Testis (tissue), 3 donors: ENCODE measurements around the gene CCDC51. TPM values are rescaled to one million over a fixed set of nuclear protein-coding genes. Genes with fewer than 3 reads are reported as not detected.

Source experiments
- DNase-seq: peaks from one replicate; pipeline ENCODE4 v3.0.0-alpha.2; 2019
- H3K27ac ChIP-seq, 2 donors: fragments of 200-600 bp; sonication (generic); one replicate each; pipeline ENCODE4 v1.5.1; 2019
- H3K27me3 ChIP-seq: fragments of 200-600 bp; sonication (generic); one replicate; pipeline ENCODE4 v1.5.1; 2019
- H3K36me3 ChIP-seq: fragments of 200-600 bp; sonication (generic); one replicate; pipeline ENCODE4 v1.5.1; 2017; ENCODE audit warnings: low read depth; ENCODE audit errors: missing control alignments
- H3K4me1 ChIP-seq: fragments of 200-600 bp; sonication (generic); one replicate; pipeline ENCODE4 v1.5.1; 2019
- H3K4me3 ChIP-seq, 2 donors: fragments of 200-600 bp; sonication (generic); one replicate each; pipeline ENCODE4 v1.5.1; 2017 to 2019
- H3K9me3 ChIP-seq: fragments of 200-600 bp; sonication (generic); one replicate; pipeline ENCODE4 v1.5.1; 2017
- POLR2A ChIP-seq: fragments of 450-650 bp; IDR thresholded peaks from one replicate; pipeline ENCODE4 v1.6.1; 2017; ENCODE audit warnings: antibody characterized with exemption, mild to moderate bottlenecking, moderate library complexity
- WGBS, 2 donors: methylation state at CpG; one replicate each; pipeline ENCODE4 v1.1.5; 2018; 5-methylcytosine and 5-hydroxymethylcytosine counted together
- intact Hi-C: fragments of 100-400 bp; cut with DNase I; formaldehyde crosslinking; loops from one replicate; pipeline ENCODE4 v1.15.1; 2023; ENCODE audit warnings: low total_unique reads
- polyA plus RNA-seq: library from polyadenylated mRNA; stranded (reverse); fragments of 350-450 nt; fragmentation: Illumina TruSeq; extraction: RNeasy Lipid Tissue Mini Kit (QIAGEN cat#74804); gene quantifications from one replicate; pipeline ENCODE4 v1.2.3, GENCODE V29; 2014; ENCODE audit warnings: low read depth, low replicate concordance; ENCODE audit not compliant: insufficient read depth
- total RNA-seq, 2 donors: library from RNA; depleted of rRNA; stranded (reverse); fragments of >200 nt; gene quantifications; one replicate each; pipeline ENCODE4 v1.2.3, GENCODE V29; 2016
- TF ChIP-seq, protein P1 (sequence below), 3 experiments: fragments of 450-650 bp in 2 of 3; fragments of 200-600 bp in 1 of 3; sonication (generic) in 1 of 3; IDR thresholded peaks; one replicate each; pipeline ENCODE4 v1.5.1; 2016 to 2019; ENCODE audit warnings: antibody characterized with exemption in 3 of 3, mild to moderate bottlenecking in 2 of 3, moderate library complexity in 1 of 3

Gene CCDC51
- total and polyA plus RNA-seq, 3 donors from 2014 or later, result 11.7 to 16.0 (median 16.0) TPM

DNA sequence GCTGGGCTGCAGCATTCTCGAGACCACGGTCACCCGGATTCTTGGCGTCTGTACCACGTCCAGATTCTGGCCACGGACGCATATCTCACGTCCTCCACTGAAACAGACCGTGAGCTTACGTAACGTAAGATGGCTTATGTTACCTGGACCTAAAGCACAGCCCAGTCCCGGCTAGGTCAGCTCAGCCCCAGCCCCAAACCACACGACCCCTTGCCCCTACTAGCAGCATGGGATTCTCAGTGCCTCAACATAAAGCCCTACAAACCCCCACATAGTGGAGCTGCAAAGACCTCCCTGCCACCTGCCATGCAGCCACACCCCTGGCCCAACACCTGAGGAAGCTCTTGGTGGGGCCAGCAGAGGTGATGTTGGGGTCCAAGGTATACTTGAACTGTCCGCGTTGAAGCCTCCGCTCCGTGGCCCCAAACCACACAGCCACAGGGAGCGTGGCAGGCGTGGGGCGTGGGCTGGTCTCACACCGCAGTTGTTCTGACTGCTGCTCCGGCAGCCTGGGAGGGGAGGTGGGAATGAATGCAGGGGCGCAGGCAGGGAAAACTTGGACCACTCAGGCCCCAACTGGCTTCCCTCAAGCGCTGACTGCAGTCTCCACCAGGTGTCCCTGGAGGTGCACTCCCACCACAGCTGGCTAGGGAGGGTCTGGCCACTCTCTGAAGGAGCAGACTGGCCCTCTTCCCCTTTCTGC lies 24.5 kb downstream of the CCDC51 start:
- TF ChIP-seq, protein P1, sequence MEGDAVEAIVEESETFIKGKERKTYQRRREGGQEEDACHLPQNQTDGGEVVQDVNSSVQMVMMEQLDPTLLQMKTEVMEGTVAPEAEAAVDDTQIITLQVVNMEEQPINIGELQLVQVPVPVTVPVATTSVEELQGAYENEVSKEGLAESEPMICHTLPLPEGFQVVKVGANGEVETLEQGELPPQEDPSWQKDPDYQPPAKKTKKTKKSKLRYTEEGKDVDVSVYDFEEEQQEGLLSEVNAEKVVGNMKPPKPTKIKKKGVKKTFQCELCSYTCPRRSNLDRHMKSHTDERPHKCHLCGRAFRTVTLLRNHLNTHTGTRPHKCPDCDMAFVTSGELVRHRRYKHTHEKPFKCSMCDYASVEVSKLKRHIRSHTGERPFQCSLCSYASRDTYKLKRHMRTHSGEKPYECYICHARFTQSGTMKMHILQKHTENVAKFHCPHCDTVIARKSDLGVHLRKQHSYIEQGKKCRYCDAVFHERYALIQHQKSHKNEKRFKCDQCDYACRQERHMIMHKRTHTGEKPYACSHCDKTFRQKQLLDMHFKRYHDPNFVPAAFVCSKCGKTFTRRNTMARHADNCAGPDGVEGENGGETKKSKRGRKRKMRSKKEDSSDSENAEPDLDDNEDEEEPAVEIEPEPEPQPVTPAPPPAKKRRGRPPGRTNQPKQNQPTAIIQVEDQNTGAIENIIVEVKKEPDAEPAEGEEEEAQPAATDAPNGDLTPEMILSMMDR (IDR thresholded peaks at IDR 0.05), result no peak
- TF ChIP-seq POLR2A, result no peak
- Histone ChIP-seq H3K4me1 (no peaks in the 10 kb centered on the region), H3K9me3 (no peaks in the 10 kb centered on the region), H3K27ac (no peak overlapping the region), H3K36me3 (no peaks in the 10 kb centered on the region), H3K27me3 (no peaks in the 10 kb centered on the region), H3K4me3 (no peak overlapping the region)
- intact Hi-C loops, result no loop called here
- no peak for DNase-seq
- WGBS, 2 donors, result 86 to 93% methylated on average over 22 to 24 of the region's 24 CpGs

DNA sequence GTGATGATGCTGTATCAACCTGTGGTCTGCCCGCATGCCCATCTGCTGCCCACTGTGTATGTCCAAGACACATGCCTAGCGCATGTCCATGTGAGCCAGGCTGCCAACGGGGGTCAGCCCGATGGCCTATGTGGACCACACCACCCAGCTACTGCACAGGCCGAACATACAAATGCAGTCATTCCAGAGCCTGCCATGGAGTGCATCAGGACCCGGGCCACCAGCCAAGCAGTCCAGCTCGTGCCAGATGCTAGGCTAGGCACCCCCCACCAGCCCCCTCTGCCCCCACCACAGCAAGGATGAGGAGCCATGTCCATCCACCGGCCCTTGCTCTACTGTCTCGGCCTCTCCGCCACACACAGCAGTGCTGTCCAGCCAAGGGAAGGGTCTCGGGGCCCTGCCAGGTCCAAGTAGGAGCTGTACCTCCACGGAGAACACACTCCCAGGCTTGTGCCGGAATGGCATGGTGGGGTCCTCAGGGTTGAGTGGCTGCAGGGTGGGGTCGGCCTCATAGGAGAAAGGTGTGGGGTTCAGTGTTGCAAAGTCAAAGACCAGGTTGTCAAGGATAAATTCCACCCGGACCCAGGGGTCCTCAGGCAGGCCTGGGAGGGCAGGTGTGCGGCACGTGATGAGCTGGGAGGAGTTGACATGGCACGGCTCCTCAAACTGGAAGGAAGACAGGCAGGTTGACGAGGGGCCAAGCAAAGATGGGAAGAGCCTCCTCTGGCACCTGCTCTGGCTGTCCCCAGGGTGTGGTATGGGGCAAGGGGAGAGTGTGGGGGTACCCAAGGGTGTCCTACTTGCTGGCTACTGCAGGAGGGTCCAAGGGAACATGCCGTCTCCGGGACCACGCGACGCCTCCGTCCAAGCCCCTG lies 25.3 kb downstream of the CCDC51 start:
- Histone ChIP-seq H3K27me3 (no peaks in the 10 kb centered on the region), H3K4me1 (no peaks in the 10 kb centered on the region), H3K27ac (no peak overlapping the region), H3K4me3 (no peak overlapping the region), H3K36me3 (no peaks in the 10 kb centered on the region), H3K9me3 (no peaks in the 10 kb centered on the region)
- WGBS, 2 donors, result 88 to 91% methylated on average over 21 to 22 of the region's 25 CpGs
- no peak for DNase-seq
- no peak for TF ChIP-seq POLR2A
- intact Hi-C loops, result no loop called here

DNA sequence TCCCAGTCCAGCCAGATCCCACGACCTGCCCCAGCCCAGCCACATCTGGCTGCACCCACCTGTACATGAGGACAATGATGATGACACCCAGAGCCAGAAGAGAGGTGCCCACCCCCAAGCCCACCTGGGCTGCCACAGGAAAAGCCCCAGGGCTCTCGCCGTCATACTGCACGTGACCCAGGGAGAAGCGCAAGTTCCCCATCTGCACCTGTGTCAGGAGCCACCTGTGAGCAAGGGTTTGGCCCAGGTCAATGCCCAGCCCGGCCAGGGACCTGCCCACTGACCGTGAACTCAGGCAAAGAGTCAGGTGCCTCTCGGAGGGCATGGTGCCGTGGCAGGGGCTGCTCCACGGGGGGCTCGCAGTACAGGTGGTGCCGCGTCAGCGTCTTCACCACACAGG lies 26.3 kb downstream of the CCDC51 start:
- H3K27ac ChIP-seq, result no peak overlapping the region

DNA sequence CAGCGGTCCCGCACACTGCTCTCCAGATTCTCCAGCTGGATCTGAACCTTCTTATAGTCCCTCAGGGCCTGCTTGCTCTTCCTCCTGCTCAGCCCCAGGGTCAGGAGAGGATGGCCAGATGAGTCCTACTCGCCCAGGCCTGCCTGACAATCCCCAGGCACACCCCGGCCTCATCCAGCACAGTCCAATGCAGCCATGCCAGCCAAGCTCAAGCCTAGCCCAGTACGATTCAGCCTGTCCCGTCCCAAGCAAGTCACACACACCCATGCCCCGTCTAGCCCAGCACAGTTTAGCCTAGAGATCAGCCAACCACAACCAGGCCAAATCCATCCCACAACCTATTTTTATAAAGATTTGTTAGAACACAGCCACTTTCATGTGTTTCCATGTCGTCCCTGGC lies 26.8 kb downstream of the CCDC51 start:
- no peak for DNase-seq
- intact Hi-C loops, result no loop called here
- no peak overlapping the region for H3K27ac ChIP-seq
- no peaks in the 10 kb centered on the region for H3K27me3 ChIP-seq
- WGBS, 2 donors, result 85 to 86% methylated on average over 8 of the region's 8 CpGs
- H3K36me3 ChIP-seq, result no peaks in the 10 kb centered on the region
- no peaks in the 10 kb centered on the region for H3K9me3 ChIP-seq
- H3K4me3 ChIP-seq, result no peak overlapping the region
- no peak for TF ChIP-seq POLR2A
- TF ChIP-seq, protein P1 (IDR thresholded peaks at IDR 0.05), result no peak
- no peaks in the 10 kb centered on the region for H3K4me1 ChIP-seq

More for the DNA sequence above, 26.3 kb downstream of the CCDC51 start:
- Histone ChIP-seq H3K36me3 (no peaks in the 10 kb centered on the region), H3K9me3 (no peaks in the 10 kb centered on the region), H3K4me1 (no peaks in the 10 kb centered on the region), H3K27me3 (no peaks in the 10 kb centered on the region), H3K4me3 (no peak overlapping the region)
- 92 to 93% methylated on average over 9 of the region's 14 CpGs for WGBS, 2 donors
- TF ChIP-seq, protein P1 (IDR thresholded peaks at IDR 0.05), result no peak
- no peak for TF ChIP-seq POLR2A
- intact Hi-C loops, result no loop called here
- DNase-seq, result no peak

DNA sequence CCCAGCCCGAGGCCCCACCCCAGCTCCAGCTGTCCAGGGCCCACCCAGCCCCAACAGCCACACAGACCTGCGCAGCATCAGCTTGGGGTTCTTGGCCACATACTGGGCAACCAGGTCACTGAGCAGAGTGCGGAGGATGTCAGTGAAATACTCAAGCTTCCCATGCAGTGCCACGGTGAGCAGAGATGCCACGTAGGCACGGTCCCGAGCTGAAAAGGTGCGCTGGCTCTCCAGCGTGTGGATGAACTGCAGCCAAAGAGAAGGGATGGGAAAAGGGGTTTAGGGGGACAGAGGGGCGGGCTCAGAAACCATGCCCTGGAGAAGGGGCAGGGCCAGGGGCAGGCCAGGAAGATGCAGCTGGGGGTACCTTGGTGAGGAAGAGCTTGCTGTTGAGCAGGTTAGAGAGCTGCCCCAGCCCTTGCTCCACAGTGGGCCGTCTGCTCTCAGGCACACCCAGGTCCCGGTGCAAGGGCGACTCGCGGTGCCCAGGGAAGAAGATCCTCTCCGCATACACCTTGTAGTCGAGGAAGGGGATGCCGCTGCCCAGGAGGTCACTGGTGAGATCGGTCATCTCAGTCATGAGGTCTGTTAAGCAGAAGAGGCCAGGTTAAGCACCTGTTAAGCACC lies 27.4 kb downstream of the CCDC51 start:
- DNase-seq, result no peak
- no peaks in the 10 kb centered on the region for H3K36me3 ChIP-seq
- no peak for TF ChIP-seq POLR2A
- TF ChIP-seq, protein P1 (IDR thresholded peaks at IDR 0.05), result no peak
- H3K4me3 ChIP-seq, result no peak overlapping the region
- 93 to 95% methylated on average over 15 to 19 of the region's 19 CpGs for WGBS, 2 donors
- H3K27ac ChIP-seq, result no peak overlapping the region
- H3K9me3 ChIP-seq, result no peaks in the 10 kb centered on the region
- intact Hi-C loops, result no loop called here
- H3K4me1 ChIP-seq, result no peaks in the 10 kb centered on the region
- no peaks in the 10 kb centered on the region for H3K27me3 ChIP-seq
